HG03571 (cell line): ENCODE measurements around the gene FHIT.

ENCODE experiments used
- ATAC-seq: cut with Tn5 transposase; IDR thresholded peaks from one replicate; pipeline ENCODE4 v1.9.1; 2021; ENCODE audit not compliant: unreplicated experiment

The FHIT gene

DNA sequence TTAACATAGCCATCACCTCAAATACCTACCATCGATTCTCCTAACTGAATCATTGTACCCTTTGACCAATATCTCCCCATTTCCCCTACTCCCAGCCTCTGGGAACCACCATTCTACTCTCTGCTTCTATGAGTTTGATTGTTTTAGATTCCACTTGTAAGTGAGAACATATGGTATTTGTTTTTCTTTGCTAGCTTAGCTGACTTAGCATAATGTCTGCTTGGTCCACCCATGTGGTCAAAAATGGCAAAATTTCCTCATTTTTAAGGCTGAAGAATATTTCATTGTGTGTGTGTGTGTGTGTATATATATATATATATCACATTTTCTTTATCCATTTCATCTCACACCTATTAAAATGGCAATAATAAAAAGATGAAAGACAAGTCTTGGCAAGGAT, 469.3 kb downstream of the FHIT start:
- no peak for ATAC-seq

DNA sequence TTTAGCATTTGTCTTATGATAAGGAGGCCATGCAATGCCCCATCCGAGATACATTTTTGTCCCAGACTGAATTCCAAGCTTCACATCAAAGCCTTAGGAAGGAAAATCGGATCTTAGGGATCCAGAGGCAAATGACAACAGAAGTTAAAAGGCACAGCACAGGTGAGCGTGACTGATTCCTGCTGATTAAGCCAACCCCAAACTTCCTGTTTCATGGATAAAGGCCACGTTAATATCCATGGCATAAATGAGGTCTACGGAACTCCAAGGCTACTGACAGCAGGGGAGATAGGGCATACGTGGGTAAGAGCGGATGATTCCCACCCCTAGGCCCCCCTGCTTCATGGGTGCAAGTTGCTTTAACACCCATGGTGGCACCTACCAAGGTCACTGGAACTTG, 471.6 kb downstream of the FHIT start:
- ATAC-seq: no peak

DNA sequence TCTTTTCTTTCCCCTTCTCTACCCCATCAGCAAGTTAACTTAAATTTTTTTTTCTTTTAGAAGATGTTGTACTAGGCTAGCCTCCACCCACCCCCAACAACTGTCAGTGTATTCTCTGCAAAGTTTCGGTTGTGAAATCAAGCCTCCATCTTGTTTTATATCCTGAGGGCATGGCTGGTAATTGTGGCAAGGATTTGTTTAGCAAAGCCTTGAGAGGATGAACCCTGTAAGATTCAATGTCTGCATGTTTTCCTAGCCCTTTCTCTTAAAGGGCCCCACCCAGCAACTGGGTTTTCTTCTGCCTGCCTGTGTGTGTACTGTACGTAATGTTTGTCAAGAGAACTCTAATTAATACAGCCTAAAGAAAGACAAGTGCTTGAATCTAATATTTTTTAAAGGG, 475.3 kb downstream of the FHIT start:
- no peak for ATAC-seq

DNA sequence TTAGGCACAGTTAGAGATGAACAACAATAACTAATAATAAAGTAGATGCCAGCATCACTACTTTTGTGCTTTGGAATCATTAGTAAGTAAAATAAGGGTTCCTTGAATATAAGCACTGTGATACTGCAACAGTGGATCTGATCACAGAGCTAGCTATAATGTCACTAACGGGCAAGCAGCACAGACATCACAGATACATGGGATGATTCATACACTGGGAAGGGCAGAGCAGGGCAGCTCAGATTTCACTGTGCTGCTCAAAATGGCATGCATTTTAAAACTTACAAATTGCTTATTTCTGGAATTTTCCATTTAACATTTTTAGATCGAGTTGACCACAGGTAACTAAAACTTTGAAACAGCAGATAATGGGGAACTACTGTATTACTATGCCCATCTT, 476.6 kb downstream of the FHIT start:
- no peak for ATAC-seq

DNA sequence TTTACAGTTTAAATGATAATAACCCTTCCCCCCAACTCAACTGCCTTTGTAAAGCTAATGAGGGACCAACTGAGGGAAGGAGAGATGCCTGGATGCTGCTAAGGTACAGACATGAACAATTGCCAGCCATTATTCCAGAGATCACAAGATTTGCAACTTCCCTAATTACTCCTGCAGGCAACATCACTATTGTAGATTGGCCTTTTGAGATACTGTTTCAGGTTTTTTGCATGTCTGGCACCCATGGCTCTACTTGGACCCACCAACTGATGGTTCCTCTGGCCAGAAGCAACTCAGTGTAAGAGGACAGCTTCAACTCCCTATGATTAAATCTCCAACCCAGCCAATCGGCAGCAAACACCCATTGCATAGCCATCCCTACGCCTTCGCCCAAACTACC, 478.7 kb downstream of the FHIT start:
- ATAC-seq: no peak

DNA sequence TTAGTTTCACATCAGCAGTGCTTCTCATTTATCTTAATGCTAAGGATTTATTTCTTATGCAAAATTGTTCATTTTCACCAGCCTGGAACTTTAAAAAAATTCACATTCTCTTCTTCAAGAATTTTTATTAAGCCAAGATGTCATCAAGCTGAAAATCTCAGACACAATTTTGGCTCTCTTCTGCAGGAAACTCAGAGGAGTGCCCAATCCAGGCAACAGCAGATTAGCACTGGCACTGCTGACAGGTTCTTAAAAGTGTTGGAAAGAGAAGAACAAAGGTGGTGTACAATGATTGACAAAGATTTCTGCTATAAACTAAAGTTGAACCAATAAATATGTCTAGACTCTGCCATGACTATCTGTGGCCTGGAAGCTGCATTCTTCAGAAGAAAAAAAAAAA, 479.5 kb downstream of the FHIT start:
- no peak for ATAC-seq

DNA sequence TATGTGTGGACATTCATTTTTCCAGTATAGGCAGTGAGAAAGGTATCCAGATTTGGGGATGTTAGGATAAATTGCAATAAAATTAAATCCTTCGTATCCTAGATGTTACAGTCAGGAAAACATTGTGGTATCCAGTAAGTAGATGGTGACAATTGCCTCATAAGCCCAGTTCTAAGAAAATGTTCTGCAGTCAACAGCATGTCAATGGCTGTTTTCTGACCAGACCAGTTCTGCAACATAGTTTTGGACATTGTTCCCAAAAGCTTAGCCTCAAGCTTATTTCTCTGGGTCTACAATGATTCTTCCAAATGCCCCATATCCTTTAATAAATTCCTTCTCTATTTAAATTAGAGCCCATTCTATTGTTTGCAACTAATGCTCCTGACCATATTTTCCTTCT, 480.7 kb downstream of the FHIT start:
- no peak for ATAC-seq

DNA sequence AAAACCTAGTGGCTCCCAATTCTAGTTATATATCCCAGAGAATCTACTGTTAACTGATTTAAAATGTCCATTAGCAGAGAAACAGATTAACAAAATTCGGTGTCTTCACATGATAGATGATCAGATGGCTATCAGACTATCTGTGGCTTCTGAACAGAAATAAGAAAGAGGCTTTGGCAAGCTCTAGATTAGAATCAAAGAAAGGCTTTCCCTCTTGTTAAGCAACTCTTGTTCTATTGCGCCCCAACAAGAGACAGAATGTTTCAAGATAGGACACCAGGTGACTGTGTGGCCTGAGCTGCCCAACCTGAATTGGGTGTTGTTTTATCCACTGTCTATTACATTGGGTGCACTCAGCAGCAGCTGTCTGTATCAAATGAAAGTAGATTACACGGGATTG, 483.7 kb downstream of the FHIT start:
- no peak for ATAC-seq

DNA sequence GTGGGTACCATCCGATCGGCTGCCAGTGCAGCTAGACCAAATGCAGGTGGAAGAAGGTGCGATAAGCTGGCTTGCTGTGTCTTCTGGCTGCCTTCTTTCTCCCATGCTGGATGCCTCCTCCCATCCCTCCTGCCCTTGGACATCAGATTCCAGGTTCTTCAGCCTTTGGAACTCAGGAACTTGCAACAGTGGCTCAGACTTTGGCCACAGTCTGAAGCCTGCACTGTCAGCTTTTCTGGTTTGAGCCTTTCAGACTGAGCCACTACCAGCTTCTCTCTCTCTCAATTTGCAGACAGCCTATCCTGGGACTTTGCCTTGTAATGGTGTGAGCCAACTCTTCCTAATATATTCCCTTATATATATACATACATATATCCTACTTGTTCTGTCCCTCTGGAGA, 485.5 kb downstream of the FHIT start:
- no peak for ATAC-seq

DNA sequence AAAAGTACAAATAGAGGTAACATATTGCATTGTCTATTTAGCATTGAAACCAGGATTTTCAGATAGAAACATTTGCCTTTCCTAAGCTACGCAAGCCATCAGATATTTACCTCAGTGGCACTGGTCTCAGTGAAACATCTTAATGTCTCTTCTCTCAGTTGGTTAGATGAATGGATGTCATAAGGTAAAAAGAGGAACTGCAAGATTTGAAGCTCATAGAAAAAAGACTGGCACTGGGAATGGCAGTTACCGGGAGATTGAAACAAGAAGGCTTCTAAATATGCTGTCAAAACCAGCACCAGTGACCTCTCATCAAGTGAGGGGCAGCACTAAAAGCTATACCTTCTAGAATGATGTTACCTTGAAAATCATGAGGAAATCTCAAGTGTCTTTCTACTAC, 486.4 kb downstream of the FHIT start:
- ATAC-seq: no peak

DNA sequence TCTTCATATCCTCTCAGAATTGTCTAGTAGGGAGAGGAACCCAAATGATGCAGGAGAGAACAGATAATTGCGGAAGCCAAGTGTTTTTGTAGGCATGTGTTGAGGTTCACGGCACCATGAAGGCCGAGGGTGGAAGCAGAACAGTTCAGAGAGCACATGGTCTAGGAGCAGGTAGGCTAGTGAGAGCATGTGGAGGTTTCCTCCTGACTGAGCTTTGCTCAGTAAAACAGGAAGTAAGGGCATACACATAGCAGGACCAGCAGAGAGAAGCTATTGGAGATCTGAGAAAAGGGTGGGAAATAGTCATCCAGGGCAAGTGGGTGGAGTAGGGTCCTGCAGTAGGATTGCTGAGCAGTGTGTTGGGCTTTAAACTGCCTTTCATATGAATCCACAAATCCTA, 491.1 kb downstream of the FHIT start:
- no peak for ATAC-seq

DNA sequence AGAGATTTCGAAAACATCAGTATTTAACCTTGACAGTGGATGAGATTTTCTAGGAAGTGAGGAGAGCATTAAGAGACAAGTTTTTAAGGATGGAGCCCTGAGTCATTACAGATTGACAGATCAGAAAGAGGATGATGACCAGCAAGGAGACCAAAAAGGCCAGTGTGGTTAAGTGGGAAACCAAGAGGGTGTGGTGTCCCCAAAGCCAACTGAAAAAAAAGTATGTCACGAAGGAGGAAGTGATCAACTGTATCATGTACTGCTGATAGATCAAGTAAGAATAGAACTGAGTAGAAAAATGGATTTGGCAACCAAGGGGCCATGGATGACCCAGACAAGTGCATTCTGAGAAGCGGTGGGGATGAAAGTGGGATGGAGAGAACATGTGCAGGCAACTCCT, 491.8 kb downstream of the FHIT start:
- no peak for ATAC-seq

DNA sequence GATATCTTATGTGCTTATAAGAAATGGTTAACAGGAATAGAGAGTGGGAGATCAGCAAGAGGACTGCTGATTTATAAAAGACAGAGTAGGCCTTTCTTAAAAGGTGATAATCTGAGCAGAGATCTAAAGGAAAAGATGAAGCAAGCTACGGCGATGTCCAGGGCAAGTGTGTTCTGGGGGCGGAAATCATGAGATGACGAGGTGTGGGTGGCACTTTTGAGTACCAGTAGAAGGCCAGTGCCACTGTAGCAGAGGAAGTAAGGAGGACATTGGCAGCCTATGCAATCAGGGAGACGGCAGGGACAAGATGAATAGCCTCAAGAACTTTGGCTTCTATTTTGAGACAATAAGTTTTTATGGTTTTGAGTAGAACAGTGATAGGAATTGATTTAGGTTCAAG, 492.4 kb downstream of the FHIT start:
- no peak for ATAC-seq

DNA sequence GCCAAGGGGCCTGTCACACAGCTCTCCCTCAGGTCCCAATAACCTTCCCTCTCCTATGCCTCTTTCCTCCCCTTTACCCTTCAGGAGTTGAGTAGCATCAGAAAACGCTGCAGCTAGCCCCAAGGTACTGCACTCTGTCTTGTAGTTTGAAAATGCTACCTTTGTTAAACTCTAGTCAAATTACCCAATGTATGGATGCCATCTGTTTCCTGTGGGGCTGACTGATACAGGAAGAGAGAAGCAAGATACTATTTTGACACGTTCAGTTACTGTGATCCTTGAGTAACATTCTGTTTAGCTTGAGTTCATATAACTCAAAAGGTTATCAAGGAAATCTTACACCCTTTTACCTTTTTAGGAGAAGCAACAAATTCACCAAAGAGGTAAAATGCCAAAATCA, 493.1 kb downstream of the FHIT start:
- no peak for ATAC-seq

DNA sequence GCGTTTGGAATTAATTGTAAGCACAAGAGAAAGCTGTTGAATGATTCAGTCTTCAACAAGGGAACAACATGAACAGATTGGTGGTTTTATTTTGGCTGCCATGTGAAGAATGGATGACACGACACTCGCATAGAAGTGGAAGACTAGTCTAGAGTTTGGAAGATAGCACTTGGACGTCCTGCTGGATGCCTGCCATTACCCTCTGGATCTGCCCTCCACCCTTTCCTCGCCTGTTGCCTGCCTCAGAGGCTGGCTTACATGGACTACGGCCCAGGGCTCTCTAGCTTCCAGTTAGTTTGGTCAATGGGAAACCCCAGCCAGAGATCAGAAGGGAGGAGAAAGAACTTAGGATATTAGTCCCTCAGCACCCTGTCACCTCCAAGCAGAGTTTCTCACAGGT, 493.5 kb downstream of the FHIT start:
- ATAC-seq: no peak

DNA sequence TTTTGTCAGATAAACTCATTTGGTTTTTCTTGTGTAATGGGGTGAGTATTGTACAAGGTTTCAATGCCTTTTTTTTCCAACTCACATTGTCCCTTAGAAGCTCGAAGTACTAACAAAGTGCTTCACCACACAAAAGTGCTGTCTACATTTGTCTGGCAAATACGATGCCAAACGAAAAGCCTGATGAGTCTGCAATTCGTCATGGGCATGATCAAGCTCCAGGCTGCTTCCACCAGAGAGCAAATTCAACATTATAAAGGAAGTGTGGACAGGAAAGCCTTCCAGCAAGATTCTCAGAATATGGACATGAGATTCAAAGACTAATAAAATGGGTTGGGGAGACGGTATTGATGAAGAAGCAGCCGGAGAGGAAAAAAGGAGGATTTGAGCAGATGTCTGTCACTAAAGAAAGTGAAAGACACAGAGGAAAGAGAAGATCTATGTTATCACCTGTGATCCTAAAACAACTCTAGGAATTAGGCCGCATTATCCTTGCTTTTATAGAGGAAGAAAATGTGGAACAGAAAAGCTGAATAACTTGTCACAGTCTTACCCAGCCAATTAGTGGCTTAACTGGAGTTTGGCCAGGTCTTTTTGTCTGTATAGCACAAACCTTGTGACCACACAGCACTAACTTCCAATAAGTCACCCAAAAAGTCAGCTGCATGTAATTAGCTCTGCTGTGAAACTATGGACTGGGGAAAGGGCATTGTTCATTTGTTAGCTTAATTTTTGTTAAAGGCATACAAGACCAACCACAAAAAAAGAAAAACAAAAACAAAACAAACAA, 494.8 kb downstream of the FHIT start:
- ATAC-seq: no peak

DNA sequence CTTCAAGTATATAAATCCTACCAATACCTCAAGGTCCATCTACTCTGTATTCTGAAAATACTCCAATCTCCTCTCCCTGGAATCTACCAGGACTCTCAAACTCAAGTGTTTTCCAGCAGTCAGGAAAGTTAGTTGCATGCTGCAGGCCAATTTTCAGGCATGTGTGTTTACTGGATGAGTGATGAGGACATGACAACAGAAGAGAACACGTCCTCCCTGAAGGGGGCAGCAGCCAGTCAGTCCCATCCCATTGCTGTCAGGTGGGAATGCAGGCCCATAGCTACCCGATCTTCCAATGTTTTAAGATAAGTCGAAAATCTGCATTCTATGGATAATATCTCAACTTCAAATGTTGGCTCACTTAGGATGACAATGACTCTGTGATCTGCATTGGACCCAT, 496.2 kb downstream of the FHIT start:
- ATAC-seq: no peak

DNA sequence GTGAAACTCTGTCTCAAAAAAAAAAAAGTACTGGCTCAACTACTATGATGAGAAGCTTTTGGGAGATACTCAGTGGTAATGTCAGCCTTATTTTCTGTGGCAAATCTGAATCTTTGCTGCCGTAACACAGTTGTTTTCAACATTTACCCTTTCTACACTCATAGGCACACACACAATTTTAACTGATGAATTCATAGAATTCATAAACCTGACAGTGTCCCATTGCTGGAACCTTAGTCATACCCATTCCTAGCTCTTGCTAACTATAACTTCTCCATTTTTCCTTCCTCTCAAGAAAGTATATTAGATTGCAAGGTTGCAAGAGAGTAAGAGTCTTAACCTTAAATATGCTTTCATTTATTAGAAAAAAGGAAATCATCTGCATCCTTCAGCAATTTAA, 496.6 kb downstream of the FHIT start:
- ATAC-seq: no peak

DNA sequence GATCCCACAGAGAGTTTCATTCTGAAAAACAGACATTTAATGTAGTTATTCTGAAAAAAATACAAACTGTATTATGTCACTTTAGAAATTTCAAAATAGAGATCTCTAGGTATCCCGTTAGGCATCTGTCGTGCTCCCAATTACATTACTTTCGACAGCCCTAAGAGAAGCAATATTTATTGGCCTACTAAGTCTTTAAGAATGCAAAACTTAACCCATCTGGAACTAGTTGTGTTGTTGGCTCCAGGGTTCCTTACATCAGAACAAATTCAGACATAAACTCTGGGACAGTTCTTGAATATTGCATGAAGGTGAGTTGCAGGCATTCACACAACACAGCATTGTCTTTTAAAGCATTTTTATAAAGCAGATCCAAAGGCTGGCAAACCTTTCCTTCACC, 498.4 kb downstream of the FHIT start:
- ATAC-seq: no peak

DNA sequence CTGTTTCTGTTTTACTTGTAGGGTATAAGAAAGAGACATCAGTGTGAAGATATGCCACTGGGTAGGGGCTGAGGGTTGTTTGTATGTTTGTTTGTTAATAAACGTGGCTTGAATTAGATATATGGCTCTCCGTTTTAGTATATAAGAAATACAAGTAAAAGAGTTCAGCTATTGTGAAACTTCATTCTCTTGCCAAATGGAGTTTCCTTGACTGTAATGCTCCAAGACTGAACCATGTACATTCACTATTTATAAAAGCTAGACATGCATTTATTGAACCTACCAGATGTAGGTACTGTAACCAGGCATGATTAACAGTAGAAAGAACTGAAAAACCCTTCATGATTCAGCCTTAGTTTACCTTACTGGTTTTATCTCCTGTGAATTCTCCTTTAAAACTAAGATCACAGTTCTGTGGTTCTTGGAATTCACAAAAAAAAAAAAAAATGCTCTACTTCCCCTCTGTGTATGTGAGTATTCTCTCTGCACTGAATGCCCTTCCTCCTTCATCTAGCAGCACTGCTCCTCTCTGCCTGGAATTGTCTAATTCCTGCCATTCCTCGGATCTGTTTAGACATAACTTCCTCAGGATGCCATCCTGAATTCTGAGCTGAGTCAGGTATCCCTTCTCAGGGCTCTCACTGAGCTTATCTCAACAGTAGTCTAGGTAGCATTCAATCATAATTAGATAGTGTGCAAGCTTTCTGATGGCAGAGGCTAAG, 504.4 kb downstream of the FHIT start:
- ATAC-seq: no peak

DNA sequence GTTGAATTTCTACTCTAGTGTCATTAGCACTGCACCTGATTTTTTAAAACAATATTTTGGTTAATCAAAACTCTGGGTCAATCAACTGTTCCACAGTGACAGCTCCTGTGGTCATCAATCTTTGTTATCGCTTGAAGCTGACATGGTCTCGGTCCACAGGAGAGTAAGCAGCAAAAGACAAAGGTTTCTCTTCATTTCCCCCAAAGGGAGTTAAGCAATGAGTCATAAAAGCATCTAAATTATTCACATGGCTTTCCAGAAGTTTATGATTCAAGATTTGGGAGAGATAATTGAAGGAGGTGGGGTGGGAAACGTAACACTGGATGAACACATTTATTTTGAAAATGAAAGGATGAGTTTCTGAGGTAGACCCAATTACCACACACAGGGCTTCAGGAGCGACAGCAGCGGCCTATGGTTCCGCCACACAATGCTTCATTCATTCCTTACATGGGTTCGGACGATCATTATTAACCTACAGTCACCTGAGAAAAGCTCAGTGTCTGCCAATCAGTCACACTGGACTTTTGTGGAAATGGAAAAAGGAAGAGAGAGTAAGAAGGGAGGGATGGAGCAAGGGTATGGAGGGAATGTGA, 505.1 kb downstream of the FHIT start:
- ATAC-seq: no peak

DNA sequence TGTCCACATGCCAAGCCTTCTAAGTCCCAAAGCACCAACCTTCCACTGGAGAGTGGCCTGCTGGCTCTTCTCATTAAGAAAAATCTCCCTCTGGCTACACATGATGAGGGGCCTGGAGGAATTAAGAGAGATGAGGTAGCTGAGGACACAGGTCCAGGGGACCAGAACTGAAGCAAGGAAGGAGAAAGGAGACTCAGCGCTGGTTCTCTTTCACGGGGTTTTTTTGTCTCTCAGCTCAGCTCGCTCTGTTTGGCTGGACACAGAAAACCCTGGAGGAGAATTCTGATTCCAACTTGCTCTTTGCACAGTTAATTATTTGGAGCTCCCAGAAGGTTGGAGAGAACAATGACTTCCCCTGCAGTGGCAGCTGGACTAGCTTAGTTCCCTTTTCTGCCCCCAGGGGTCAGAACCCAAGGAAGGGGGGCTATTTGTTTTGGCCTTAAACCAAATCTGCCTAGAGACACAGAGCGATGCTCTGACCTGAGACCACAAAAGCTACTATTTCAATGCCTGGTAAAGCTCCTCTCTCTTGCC, 507.6 kb downstream of the FHIT start:
- no peak for ATAC-seq
